Left ventricle myocardium superior (tissue), 1 donor: ENCODE measurements around the gene FAM170B. TPM values are rescaled to one million over a fixed set of nuclear protein-coding genes. Genes with fewer than 3 reads are reported as not detected.
A peak's percentile ranks its signal among the peaks of the same experiment; 100 is the strongest.

Experiments
- ATAC-seq: fragments of 200-7000 bp; cut with Tn5 transposase; one replicate; pipeline ENCODE4 v1.9.1; 2020; ENCODE audit warnings: mild to moderate bottlenecking, moderate library complexity
- DNase-seq: peaks from one replicate; pipeline ENCODE4 v3.0.0-alpha.2; 2020
- intact Hi-C: fragments of 100-400 bp; cut with micrococcal nuclease; formaldehyde crosslinking; loops from one replicate; pipeline ENCODE4 v1.11.0; 2022
- total RNA-seq: library from RNA; stranded (reverse); fragmentation: NEBNext Ultra II Directional; extraction: Animal tissue kit (Norgen Biotek cat#: 25700); gene quantifications from one replicate; pipeline ENCODE4 v1.2.1, GENCODE V29; 2021
- donor health status: DM: no; HTN: yes; CAD: no; lungs with severe emphysema.

Gene FAM170B
- total RNA-seq, 1 donor from 2014 or later: not detected

DNA sequence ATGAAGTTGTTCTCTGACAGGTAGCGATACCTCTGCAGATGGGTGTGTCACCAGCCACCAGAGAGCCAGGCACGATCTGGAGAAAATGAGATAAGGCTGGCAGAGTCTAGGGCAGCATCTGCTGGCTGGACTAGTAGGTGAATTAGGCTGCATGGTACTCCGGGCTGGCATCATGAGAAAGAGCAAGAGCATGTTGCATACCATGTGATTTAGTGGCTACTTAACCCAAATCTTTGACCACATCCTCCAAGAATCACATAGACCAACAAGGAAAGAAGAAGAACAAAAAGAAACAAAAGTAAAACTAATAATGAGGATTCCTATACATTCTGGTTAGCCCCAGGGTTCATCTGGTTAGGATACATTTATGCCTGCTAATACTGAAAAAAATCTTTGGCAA, 23.4 kb upstream of the FAM170B start:
- intact Hi-C loops: no loop called here
- DNase-seq (no peak), ATAC-seq (no peak)

DNA sequence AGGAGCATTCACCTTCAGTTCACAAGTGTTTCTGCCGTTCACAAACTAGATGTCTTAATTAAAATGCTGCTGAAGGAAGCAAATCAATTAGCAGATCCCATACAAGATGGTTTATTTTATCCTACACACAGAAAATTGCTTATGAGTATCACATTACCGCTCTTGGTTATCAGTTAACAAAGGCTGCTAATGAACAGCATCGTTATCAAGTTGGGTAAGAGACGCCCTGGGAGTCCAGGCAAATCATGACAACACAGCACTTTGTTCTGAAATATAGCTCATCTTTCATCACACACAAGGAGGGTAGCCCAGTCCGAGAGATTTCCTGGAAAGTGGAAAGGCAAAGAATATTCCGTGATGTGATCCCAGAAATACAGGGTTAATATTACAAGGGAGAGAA, 20.8 kb upstream of the FAM170B start:
- intact Hi-C loops: no loop called here
- DNase-seq (no peak), ATAC-seq (no peak)

DNA sequence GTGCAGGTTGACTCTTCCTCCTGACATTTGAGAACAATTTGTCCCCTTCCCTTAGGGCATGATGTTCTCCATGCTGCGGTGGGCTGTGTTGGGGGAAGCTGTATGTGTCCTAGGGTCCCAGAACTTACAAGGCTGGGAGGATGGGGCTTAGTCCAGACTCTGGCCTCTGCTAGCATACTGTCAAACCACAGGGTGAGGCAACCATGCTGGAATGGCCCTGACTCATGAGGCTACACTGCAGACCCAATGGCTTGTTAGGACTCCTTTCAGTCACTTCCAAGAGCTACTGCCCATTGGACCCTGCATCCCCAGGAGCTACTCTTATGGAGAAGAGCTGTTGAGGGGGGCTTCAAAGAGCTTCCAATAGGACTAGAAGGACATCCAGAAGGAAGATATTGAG, 20.1 kb upstream of the FAM170B start:
- ATAC-seq: no peak
- no peak for DNase-seq
- intact Hi-C loops: no loop called here

DNA sequence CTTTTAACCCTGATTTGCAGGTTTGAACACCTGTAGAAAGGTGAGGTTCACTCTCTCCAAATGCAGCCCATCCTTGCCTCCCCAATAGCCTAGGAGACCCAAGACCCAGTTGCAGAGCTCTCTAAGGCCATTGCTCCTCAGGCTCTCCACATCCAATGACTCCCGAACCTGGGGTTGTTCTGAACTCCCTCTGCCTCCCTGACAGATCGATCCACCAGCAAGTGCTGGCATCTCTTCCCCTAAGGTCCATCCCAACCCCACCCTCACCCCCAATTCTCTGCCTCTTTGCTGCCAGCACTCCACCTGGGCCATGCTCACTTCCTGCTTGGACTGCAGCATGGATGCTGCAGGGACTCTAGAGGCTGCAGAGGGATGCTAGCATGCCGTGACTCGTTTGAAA, 19.3 kb upstream of the FAM170B start:
- ATAC-seq (no peak), DNase-seq (no peak)
- intact Hi-C loops: no loop called here

DNA sequence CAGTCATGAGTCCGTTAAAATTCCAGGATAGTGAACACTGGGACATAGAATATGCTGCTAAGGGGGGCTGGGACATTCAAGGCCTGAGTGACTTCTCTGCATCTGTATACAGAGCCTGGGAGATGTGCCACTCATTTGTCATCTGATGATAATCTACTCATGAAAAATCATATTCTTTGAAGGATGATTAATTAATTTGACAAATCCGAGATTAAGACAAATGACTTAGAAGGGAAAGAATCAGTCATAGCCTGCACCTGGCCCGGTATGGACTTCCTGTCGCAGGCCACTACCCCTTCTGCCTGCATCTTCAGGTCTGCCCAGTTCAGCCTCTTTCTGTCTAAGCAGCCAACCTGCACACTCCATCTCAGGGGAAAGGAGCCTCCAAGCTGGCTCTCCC, 18.8 kb upstream of the FAM170B start:
- intact Hi-C loops: no loop called here
- no peak for ATAC-seq
- DNase-seq: no peak

DNA sequence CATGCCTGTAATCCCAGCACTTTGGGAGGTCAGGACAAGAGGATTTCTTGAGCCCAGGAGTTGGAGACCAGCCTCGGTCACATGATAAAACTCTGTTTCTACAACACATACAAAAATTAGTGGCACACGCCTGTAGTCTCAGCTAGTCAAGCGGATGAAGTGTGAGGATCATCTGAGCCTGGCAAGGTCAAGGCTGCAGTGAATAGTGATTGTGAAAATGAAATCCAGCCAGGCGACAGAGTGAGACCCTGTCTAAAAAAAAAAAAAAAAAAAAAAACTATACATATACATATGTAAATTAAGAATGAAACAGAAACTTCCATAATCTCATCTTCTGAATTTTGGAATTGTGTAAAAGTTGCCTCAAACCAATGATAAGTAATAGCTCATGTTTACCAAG, 18.2 kb upstream of the FAM170B start:
- intact Hi-C loops: no loop called here
- no peak for DNase-seq
- no peak for ATAC-seq

DNA sequence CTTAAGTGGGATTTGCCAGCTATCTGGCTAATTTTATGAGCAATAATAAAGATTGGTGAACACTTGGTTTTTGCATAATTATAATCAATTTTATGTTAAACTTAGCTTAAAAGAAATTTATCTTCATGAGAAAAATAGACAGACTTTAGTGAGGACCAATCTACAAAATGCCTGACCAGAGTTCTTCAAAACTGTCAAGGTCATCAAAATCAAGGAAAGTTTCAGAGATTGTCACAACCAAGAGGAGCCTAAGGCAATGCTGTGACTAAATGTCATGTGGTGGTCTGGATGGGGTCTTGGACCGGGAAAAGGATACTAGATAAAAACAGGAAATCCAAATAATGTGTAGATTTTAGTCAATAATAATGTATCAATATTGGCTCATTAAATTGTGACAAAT, 17.7 kb upstream of the FAM170B start:
- intact Hi-C loops: no loop called here
- DNase-seq (no peak), ATAC-seq (no peak)

DNA sequence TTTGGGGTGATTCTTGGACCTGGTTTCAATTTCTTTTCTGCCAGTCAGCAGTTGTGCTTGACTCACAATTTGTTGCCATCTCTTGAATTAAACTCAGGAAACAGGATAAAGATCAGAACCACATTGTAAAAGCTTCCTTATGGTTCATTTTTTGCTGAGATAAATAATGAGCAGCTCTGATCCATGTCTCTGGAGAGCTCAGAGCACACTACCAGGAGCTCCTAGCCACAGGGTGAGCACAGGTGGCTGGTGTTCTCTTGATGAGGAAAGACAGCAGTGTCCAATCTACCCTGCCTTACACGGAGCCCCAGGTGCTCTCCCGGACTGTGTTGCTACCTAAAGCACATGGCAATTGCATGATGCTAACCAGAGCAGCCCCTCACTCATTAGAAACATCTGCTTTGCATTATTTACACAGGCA, 17.2 kb upstream of the FAM170B start:
- DNase-seq (no peak), ATAC-seq (no peak)
- intact Hi-C loops: no loop called here

DNA sequence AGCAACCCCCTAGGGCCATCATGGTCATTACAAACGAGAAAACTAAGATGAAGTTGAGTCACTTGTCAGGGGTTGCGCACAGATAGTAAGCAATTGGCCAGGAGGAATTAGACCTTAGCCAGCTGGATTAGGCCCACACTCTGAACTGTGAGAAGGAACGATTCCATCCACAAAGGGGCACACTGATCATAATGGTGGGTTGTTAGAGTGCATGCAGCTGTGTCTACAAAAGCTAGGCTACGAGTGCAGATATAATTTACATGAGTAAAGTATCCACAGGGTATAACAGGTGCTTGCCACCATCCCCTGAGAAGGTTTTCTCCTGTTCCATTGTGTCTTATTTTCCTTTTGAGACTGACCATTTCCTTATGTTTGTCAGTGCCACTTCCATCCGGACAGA, 16.6 kb upstream of the FAM170B start:
- no peak for ATAC-seq
- intact Hi-C loops: no loop called here

DNA sequence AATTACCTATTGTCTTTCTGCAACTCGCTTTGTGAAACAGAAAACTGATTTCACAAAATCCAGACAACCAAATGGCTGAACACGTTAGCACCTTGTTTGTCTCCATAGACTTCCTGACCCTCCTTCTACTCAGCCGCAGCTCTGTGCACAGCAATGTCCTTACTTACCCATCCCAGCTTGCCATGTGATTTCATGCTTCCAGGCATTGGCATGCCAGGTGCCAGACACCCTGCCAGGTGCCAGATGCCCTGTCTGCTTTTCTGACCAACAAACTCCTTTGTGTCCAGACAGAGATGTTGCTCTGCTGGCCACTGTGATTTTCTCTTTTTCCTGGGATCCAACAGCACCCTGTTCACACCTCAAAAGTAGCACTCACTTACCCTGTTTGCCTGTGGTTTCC, 16.1 kb upstream of the FAM170B start:
- DNase-seq (no peak), ATAC-seq (no peak)
- intact Hi-C loops: no loop called here

More for the DNA sequence above, 16.6 kb upstream of the FAM170B start:
- DNase-seq: no peak

DNA sequence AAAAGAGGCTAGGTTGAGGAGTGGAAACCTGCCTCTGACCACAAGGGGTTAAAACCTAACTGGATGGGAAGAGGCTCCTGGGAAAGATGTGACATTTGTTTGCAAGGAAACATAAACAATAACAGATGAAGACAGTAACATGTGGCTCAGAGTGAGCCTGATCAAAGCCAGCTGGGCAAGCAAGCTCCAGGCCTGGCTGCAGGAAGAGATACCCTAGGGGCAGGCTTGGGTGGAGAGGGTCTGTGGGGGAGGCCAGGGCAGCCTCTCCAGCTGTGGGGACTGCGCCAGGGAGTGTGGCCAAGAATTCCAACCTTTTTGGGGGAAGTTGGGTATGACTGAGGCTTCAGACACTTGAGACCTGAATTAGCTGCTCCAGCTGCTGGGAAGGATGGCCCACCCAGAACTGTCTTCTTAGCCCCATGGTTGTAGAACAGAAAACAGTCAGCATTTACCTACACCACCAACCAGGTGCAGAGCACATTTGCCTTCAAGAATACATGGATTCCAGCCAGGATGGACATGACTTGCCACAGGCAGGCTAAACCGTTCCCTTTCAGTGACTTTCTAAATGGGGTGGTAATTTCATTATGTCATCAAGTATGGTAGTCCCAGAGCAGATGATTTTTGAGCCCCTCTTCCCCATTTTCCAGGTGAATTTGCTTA, 10.4 kb upstream of the FAM170B start:
- ATAC-seq (no peak), DNase-seq (no peak)
- intact Hi-C loops: no loop called here

DNA sequence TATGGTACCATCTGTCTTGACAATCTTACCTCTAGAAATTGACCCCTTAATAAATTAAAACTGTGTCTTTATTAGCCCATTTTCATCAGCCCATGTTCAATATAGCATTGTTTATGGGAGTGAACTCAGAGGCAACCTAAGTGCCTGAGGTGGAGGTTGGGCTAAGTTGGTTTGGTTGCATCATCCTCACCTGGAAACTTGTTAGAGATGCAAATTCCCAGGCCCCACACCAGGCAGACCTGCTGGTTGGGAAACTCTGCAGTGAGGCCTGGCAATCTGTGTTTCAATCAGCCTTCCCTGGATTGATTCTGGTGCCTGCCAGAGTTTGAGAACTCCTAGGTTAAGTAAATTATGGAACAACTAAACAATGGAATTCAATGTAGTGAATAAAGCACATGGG, 9.4 kb upstream of the FAM170B start:
- intact Hi-C loops: no loop called here
- ATAC-seq (no peak), DNase-seq (no peak)

DNA sequence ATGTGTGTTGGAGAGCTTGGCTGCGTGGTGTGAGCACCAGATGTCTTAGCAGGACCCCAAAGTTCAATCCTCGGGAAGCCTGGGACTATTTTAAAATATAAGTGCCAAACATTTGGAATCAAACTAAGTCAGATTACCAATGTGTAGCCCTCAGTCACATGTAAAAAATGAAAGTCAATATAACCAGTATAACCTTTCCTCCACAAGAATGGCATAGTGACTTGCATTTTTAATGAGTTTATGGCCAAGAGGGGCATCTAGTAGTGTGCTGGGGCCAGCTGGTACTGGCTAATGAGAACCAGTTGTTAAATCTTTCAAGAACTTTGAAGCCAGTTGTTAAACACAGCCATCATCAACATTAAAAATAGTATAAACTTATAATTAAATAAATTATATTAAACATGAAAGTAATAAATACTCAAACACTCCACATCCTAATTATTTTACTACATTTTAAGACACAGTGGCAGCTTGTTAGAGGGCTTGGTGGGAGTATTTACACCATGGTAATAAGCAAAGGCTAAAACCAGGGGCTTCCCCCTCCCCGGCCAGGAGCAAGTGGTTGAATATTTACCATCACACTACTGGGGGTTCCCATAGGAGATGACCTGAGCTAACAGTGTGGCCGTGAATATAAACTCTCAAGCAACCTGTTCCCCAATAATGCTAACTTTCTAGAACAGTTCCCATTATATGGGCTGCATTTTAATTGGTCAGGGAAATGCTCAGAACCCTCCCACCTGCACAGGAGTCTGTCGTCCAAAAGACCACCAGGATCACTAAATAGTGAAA, 7.9 kb upstream of the FAM170B start:
- no peak for ATAC-seq
- intact Hi-C loops: no loop called here
- DNase-seq: no peak

DNA sequence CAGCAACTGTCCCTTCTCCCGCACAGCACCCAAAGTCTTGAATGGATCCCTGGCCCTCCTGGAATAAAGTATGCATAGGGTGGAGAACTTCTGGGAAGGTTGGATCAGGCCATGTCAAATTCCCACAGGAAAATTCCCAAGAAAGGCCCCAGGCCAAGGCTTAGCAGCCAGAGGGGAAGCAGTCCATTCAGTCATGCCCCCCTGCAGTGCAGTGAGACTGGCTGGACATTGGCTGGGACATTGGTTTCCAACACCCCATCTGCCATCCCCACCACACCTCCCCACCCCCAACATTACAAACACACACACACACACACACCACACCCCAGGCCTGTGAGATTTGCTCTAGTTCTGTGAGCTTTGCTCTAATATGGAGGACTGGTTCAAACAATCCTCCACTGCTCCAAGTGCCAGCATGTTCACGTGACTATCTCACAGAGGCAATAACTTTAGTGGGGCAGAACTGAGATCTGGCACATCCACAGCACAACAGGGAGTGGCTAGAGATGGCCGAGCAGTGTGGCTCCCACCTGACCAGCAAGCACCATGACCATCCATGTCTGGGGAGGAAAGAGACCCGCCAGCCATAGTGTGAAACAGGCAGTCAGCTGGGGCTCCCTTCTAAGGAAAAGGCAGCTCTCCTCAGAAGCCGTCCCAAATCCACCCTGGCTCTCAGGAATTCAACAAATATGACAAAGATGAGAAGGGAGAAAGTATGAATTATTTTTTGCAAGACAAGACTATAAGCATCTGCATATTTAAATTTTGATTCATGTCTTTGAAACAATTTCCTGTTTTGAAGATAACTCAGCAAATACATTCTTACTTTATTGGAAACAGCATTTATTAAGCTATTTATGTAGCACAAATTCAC, 6.7 kb upstream of the FAM170B start:
- ATAC-seq: no peak
- intact Hi-C loops: no loop called here

DNA sequence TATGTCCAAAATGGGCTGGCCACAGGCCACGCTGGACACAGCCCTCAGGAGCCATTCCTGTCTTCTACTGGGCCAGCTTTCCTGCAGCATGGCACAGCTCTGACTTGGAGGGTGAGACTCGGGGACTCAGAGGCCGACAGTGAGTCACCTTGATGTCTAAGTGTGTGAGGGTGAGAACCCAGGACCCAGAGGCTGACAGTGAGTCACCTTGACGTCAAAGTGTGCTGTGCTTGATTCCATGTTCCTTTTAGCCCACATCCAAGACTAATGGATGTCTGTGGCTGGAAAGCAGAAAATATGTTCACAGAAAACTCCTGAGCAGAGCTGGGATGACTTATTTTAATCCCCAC, 6.0 kb upstream of the FAM170B start:
- intact Hi-C loops: no loop called here
- ATAC-seq (no peak), DNase-seq (no peak)

More for the DNA sequence above, 6.7 kb upstream of the FAM170B start:
- no peak for DNase-seq

DNA sequence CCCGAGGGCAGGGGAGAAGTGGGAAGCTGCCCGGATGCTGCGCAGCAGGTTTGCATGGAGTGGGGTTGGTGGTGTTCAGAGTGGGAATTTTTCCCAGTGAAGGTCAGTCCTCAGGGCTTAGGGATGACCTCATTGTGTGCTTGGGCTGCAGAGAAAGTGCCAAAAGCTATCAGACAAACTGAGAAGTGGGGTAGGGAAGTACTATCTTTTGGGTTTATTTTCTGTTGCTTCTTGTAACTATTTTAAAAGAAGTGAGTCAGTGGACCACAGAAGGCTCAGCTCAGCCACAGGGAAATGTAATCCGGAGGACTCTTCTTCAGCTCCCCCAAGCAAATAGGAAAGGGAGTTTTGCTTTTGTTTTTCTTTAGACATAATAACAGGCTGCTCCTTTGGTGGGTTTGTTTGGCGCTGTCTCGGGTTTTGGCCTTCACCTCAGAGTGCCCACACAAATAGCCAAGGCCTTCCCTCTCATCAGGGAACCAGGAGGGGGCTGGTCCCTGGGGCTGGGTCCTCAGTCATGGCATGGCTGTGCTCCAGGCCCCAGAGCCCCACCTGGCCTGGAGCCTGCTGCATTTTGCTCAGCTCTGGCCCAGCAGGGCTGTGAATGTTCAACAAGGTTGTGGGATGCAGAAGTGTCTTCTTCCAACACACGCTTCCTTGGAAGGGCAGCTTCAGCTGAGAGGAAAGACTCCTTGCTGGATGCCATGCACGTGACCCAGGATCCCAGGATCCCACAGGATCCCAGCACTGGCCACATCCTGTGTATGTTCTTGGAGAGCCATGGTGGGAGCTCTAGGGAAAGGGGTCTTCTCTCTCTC, 5.4 kb upstream of the FAM170B start:
- ATAC-seq (peak; percentile 76), DNase-seq (no peak)
- intact Hi-C loops: no loop called here

DNA sequence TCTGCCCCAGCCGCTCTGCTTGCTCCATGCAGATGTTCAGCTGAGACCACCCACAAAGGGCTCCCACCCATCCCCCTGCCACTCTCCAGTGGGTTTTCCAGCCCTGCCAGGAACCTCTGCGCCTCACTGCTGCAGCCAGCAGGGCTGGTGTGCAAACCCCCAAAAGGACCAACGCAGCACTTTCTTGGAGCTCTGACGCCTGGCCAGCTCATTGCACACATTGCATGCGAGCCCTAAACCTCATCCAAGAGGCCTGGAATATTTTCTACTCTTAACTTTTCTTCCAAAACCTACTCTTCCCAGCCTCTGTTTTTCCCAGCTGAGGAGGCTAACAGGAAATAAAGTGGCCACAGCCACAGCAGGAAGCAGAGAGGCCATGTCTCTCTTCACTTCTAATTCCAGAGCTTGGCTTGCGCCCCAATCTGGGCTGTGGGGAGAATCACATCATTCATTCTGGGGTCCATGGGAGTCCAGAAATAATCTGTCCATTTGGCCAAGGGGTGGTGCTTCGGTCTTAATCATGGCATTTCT, 4.6 kb upstream of the FAM170B start:
- DNase-seq: peak; percentile 69
- peak; percentile 68 for ATAC-seq
- intact Hi-C loops: no loop called here

DNA sequence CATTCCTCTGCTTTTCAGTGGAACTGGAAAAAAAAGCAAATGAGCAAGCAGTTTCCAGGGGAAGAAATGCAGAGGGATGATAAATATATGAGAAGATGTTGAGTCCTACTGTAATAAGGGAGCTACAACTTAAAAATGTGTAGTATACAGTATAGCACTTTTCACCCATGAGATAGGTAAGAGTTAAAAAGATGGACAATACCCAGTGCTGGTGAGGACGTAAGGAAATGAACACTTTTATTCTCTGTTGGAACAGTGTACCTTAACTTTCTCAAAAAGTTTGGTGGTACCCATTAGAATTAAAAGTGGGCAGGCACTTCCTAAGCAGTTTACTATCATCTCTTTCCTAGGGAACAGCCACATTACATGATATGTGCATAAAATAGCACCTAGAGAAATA, 2.7 kb upstream of the FAM170B start:
- DNase-seq: no peak
- ATAC-seq: no peak
- intact Hi-C loops: no loop called here
